ENCODE measurements around the gene DYNLT4.

DYNLT4 gene

DNA sequence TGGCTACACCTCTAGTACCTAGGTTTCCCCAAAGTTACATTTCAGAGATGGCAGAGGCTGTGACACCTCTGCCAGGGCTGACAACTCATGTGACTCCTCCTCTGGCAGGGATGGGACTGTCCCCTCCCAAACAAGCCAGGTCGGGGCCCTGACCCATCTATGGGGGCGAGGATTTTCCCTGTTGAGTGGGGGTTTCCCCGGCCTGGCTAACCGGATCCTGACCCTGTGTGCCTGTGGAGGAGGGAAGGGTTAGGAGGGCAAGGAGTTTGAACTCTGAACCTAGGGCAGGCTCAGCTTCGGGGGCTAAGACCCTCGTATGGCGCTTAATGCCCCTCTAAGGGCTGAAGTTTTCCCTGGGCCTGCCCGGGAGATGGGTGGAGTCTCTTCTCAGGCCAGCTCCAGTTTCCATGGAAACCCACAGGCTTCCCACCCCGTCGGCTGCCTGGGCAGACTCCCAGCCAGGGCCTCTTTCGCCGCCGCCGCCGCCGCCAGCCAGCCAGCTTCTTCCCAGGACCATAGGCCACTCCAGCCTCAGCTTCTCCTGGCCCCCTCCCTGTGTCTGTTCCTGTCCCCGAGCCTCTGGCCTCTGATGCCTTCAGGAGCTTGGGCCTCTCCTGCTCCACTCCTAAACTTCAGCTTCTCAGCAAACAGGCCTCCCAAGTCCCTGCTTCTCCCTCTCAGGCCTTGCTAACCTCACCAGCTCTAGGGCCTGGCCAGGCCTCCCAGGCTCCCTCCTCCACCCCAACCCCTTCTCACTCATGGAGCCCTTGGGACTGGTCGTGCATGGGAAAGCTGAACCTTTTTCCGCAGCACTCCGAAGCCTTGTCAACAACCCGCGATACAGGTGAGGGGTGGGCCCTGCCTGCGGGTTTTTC lies 1.1 kb upstream of the DYNLT4 start, which contains the start of gene BTBD19:
BTBD19 (plus strand) TSS at position 461 of the 875 bp plus-strand sequence; CDS start at position 759, 298 bp downstream.
- peak; percentile 82 to 85 for DNase-seq

DNA sequence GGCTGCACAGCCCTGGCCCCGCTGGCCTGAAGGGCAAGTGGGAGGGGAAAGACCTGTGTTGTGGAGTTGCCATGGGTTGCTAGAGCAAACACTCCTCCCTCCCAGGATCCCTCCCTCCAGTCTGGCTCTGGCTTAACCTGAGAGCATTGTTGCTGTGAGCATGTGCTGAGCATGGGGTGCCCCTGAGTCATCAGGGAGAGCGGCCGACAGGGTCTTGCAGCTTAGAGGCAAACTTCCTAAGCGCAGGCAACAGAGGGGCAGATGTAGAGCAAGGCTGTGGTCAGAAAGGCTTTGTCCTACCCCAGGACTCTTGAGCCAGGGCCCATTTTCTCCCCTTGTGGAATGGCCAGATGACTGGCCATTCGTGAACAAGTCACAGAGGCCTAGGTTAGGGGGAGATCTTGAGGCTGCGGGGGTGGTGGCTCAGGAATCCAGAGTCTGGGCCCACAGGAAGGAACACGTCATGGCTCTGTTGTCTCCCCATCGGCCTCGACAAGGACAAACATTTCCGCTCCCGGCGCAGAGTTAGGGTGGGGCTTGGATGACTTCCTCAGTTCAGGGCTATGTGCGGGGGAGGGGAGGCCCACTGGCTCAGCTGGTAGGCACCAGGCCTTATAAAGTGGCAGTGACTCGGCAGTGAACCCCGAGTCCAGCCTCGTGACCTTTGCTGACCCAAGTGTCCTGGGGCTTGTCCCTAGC lies 362 bp upstream of the DYNLT4 start:
- peak; percentile 87 to 92 for DNase-seq

DNA sequence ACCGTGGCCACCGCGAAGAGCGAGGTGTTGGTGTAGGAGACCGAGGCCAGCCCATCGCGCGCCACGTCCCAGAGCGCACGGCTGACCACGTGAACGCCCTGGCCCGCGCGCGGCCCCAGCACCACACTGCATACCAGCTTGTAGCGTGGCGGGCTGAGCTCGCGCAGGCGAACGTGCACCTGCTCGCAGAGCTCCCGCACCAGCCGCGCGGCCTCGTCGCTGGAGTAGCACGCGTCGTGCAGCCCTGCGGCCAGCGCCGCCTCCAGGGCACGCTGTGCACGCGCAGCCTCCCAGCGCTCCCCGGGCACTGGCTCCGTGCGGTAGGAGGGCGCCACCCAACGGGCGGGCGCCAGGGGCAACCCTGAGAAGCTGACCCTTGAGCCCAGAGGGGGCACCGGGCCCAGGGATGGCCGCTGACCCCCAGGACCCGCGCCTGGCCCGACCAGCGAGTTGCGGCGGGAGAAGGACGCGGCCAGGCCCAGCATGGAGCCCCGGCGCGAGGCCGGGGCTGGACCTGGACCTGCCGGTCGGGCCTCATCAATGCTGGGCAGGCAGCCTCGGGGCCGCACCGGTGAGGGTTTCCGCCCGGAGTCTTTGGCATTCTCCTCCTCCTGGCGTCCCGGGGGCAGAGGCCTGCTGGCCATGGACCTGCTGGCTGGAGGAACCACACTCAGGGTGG lies 987 bp downstream of the DYNLT4 start:
- no peak for DNase-seq

DNA sequence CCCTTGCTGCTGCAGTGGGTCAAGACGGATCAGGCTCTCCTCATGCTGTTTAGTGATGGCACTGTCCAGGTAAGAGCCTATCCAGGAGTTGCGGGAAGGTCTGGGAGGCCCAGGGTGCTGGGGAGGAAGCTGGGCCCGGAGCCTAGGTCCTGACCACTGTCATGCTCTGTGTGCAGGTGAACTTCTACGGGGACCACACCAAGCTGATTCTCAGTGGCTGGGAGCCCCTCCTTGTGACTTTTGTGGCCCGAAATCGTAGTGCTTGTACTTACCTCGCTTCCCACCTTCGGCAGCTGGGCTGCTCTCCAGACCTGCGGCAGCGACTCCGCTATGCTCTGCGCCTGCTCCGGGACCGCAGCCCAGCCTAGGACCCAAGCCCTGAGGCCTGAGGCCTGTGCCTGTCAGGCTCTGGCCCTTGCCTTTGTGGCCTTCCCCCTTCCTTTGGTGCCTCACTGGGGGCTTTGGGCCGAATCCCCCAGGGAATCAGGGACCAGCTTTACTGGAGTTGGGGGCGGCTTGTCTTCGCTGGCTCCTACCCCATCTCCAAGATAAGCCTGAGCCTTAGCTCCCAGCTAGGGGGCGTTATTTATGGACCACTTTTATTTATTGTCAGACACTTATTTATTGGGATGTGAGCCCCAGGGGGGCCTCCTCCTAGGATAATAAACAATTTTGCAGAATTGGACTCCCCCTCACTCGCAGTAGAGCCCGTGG lies 1.7 kb downstream of the DYNLT4 start:
- peak in 1 of 2 donors; percentile 10 for DNase-seq

DNA sequence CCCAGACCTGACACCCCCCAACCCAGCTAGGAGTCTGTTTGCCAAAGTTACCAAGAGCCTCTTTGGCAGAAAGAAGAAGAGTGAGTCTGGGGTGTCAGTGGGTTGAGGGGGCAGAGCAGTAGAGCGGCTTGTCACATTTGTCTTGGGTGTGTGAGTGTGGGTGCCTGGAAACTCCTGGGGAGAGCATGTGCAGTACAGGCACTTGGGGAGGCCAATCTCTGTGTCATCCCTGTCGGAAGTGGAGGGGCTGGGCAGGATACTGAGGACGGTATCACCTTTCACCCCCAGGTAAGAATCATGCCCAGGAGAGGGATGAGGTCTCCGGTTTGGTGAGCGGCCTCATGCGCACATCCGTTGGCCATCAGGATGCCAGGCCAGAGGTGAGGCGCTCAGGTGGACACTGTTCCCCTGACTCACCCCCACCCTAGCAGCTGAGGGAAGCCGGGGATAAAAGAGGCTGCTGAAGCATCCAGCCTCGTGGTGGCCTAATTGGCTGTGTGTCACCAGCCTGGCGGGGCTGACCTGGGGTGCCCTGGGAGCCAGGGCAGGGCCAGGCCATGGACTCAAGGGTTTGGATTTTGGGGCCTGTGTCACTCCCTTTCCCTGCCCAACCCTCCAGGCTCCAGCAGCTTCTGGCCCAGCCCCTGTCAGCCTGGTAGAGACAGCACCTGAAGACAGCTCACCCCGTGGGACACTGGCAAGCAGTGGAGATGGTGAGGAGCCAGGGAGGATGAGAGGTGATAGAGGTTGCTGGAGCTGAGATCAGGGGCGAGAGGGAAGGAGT lies 3.6 kb downstream of the DYNLT4 start:
- no peak for DNase-seq

DNA sequence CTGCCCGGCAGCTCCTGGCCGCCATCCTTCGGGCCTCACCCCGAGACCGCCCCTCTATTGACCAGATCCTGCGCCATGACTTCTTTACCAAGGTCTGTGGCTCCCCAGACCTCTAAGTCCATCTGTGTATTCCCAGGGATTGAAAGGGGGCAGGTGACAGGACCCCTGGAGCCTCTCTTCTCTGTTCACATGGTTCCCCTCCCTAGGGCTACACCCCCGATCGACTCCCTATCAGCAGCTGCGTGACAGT lies 4.2 kb downstream of the DYNLT4 start:
- no peak for DNase-seq

DNA sequence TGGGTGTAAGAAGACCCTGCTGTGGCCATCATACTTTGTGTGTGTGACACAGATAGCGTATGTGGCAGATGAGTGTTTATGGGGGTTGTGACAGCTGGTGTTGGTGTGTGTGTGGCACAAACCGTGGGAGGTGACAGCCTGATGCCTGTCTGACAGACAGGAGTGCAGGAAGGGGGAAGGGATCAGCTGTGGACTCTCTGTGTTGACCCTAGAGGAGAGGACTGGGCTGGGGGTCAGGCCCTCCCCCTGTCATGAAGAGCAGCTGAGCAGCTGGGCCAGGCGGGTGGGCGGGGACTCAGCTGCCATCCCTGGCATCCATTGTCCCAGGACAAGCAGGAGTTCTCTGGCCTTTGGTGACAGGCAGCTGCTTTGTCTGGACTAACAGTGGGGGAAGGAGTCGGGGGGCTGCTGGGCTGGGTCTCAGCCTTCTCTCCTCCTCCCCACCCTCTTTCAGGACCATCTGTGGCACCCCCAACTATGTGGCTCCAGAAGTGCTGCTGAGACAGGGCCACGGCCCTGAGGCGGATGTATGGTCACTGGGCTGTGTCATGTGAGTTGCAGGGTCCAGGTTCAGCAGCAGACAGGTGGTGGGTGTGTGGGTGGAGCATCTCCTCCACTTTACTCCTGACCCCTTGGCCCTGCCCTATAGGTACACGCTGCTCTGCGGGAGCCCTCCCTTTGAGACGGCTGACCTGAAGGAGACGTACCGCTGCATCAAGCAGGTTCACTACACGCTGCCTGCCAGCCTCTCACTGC lies 4.7 kb downstream of the DYNLT4 start:
- DNase-seq, result no peak

DNA sequence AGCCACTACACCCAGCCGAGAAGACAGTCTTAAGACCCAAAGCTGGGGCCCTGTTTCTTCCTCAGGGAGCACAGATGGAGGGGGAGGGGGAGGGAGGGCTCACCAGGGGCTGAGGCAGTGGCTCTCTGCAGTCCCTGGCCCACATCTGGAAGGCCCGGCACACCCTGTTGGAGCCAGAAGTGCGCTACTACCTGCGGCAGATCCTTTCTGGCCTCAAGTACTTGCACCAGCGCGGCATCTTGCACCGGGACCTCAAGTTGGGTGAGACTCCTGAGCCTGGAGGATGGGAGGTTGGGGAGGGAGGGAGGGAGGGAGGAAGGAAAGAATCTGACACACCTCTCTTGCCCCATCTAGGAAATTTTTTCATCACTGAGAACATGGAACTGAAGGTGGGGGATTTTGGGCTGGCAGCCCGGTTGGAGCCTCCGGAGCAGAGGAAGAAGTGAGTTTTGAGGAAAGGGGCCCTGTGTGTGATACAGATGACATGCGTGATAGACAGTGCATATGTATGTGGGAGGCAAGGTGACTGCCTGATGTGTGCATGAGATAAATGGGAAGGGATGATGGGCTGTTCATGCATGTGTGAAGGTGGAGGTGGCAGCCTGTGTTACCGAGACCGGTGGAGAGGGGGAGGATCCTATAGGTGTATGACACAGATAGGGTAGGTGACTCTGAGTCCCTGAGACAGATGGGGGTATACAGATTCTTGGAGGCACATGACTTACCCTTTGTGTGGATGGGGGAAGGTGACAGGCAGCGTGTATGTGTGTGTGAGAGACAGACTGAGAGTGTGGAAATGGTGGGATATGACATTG lies 5.5 kb downstream of the DYNLT4 start:
- DNase-seq, result peak in 1 of 2 donors; percentile 66

DNA sequence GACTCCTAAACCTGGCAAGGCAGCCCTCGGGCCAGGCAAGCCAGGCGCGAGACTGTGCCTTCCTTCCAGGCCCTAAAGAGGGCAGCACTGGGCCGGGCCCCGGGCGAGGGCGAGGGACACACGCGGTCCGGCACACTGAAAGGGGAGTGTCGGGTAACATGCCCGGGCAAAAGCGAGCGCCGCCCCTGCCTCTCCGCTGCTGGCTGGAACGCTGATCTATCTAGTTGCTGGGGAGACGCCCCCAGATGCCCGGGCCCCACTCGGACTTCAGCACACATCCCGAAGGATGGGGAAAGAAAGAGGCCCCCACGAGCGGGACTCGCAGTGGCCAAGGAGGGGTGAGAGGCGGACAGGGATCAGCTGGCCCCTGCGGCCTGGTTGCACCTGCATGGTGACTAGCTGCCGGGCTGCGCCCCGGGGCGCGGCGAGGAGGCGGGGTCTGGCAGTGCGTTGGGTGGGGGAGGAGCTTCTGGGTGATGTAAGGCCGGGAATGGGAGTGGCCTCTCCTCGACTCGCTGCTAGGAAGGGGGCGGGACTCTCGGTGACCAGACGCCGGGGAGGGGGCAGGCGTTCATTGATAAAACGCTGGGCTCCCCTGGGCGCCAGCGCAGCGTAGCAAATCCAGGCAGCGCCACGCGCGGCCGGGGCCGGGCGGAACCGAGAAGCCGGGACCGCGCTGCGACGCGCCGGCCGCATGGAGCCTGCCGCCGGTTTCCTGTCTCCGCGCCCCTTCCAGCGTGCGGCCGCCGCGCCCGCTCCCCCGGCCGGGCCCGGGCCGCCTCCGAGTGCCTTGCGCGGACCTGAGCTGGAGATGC lies 7.2 kb downstream of the DYNLT4 start, which contains the start of gene PLK3:
PLK3 (plus strand) TSS at position 608 of the 815 bp plus-strand sequence; CDS start at position 695, 87 bp downstream.
- peak; percentile 98 to 99 for DNase-seq

DNA sequence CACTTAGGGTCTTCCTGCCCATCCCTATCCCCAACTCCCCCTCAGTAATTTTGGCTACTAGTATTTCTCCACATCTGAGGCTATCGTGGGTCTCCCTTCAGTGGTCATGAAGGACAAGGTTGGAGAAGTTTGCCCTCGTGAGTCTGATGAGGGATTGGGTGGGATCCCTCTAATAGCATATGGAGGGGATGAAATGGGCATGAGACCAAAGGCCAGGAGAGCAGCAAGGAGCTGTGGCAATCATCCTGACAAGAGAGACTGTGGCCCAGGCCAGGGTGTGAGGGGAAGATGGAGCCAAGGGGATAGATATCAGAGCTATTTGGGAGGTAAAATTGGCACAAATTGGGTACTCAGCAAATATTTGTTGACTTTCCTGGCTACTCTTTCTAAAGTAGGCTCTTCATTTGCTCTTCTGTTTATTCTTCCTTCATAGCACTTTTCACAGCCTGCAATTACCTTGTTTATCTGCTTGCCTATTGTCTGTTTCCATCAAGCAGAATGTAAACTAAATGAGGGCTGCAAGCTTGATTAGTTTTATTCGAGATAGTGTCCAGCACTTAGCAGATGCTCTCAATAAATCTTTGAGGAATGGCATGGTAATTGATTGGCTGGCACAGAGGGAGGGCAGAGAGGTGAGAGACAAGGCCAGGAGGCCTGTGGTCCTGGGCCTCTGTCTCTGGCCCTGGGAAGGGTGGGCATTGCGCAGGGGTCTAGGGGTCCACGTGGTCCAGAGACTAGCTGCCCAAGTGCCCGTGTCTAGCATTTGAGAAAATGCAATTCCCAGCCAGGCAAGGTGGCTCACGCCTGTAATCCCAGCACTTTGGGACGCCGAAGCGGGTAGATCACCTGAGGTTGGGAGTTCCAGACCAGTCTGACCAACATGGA lies 8.4 kb downstream of the DYNLT4 start:
- no peak for DNase-seq

DNA sequence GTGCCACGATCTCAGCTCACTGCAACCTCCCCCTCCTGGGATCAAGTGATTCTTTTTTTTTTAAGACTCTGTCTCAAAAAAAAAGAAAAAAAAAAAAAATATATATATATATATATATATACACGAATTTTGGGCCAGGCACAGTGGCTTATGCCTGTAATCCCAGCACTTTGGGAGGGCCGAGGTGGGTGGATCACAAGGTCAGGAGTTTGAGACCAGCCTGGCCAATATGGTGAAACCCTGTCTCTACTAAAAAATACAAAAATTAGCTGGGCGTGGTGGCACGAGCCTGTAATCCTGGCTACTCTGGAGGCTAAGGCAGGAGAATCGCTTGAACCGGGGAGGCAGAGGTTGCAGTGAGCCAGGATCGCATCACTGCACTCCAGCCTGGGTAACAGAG lies 9.3 kb downstream of the DYNLT4 start:
- peak in 1 of 2 donors; percentile 10 for DNase-seq

DNA sequence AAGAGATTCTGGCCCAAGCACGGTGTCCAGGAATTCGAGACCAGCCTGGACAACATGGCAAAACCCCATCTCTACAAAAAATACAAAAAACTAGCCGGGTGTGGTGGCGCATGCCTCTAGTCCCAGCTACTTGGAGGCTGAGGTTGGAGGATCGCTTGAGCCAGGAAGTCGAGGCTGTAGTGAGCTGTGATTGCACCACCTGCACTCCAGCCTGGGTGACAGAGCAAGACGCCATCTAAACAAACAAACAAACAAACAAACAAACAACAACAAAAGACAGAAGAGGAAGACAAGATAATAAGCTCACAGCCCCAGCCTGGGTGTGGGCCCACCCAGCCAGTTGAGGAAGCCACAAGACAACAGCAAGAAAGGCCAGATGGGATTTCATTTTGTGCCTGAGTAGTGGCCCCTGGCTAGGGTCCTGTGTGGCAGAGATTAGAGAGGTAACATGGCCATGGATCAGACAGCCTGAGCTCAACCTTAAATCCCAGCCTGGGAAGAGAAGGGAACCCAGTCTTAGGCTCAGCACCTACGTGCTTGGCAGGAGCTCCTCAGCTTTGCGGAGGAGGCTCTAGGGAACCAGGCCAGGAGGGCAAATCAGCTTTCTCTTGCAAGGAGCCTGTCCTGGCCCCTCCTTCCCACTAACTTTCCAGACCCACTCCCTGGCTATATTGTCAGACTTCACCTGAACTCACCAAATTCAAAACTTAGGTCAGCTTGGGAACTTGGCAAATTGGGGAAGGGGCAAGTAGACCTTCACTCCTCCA lies 14.2 kb downstream of the DYNLT4 start:
- DNase-seq, result peak in 1 of 2 donors; percentile 12

DNA sequence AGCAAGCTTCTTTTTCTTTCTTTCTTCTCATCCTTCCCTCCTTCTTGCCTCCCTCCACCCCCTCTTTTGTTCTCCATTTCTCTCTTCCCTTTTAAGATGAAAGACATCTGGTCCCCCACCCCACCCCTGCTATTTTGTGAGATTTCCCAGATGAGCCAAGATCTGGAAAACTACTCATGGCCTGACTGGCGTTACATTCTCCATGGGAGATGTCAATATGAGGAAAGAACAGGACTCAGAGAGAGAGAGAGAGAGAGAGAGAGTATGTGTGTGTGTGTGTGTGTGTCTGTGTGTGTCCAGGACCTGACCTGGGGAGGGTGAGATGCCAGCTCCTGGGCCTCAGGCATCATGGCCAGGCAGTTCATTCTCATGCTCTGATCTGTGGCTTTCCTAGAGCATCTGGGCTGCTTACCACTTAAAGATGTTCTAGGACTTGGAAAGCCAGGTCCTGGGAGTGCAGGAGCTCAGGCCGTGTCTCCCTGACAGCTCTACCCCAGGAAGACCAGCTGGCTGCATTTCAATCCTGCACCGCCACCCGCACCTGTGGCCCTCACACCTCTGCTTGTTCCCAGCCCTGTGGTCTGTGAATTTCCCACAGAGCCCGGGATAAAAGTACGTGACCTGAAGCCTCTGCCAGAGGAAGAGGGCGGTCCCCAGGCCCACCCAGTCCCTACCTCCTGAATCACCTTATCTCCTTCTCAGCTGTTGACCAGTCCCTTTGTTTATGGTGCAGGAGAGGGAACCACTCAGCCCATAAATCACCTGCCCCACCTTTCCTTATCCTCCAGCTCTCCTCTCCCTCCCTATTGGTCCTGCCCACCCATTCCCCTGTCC lies 16.0 kb downstream of the DYNLT4 start:
- DNase-seq, result no peak

DNA sequence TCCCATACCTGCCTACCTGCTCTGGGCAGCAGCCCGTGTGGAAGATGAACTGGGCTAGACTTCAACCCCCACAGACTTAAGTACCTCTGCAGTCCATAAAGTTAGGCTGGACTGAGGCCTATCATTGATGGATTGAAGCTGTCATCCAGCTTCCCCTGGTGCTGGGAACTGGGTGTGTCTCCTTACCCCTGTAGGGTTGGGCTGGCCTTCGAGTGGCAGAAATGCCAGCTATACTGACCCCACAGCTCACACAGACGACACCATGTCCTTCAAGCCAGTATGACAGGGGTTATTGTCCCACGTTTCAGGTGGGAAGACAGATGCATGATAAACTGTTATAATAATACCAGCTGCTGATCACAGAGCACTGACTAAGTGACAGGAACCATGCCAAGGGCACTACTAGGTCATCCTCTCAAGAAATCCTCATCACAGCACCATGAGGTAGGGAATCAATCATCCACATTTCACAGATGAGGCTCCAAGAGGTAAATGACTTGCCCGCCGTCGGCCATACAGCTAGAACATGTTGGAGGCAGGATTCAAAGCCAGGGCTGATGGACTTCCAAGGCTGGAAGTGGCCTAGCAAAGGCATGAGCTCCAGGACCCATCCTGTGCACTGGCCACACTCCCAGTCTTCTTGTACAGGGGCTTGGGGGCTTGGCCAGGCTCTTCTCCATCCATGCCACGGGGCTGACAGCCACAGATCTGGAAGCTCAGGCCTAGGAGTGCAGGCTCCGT lies 18.9 kb downstream of the DYNLT4 start, which contains the start of gene BEST4:
BEST4 (minus strand) TSS at position 51 of the 741 bp plus-strand sequence. CDS start 465 bp downstream, outside the sequence.
- no peak for DNase-seq

DNA sequence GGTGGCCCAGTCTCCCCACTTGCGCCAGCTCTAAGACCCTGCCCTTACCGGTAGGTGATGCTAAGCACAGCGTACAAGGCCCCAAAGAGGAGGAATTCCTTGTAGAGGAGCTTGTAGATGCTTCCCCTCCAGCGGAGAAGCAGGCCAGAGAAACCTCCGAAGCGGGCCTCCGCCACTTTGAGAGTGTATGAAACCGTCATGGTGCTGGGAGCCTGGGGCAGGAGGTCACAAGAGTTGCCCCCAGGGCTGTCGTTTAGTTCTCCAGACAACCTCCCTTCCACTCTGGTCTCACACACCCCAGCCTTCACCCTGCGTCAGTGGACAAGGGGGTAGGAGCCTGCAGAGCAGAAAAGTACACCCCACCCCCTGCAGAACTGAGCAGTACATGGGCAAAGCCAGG lies 19.6 kb downstream of the DYNLT4 start:
- DNase-seq, result no peak
